ENCODE measurements around the gene AGMO.
"Not testable (repeated sequence)": the region's sequence is repeated elsewhere in the genome, so short reads cannot be mapped to it uniquely, and the experiment has no call there.

AGMO gene

DNA sequence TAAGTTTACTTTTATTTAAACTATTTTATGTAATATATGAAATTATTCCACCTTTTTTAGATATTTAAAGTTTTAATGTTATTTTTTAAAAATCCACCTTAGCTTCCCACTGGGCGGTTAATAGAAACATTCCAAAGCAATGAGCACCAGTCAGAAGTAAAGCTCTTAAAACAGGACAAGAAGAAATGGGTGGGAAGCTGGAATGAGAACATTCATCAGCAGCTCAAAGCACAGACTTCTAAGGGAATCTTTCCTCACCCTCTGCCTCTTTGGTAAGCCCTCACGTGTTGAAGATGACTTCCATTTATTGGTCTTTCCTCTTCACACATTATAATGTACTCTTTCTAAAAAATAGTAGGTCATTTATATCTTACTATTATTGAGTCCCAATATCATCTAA is 3.1 kb downstream of the AGMO start:
- DNase-seq = no peak

GRCh38 chr7:15557686-15558085 is 4.1 kb downstream of the AGMO start:
- no peak for DNase-seq

DNA sequence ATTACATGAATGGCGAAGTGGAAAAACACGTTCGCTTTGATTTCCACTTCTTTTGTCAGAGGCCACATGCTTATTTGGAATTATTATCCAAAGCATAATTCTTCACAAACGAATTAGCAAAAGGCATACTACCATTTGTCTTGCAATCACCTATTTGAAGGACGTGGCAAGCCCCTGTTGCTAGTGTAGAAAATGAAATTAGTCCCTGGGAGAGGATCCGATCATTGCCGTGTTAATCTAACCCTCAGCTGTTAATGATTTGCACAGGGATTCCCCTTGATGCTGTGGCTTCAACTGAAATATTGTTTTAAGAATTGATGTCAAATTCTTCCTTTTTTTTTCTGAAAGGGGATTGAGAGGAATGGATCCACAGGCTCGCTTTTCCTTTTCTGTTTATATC is 4.6 kb downstream of the AGMO start:
- no peak for DNase-seq

- no peak for DNase-seq
Measured at GRCh38 chr7:15556339-15557105, 5.3 kb downstream of the AGMO start.

- DNase-seq = no peak
Measured at GRCh38 chr7:15555381-15555859, 6.4 kb downstream of the AGMO start.

DNA sequence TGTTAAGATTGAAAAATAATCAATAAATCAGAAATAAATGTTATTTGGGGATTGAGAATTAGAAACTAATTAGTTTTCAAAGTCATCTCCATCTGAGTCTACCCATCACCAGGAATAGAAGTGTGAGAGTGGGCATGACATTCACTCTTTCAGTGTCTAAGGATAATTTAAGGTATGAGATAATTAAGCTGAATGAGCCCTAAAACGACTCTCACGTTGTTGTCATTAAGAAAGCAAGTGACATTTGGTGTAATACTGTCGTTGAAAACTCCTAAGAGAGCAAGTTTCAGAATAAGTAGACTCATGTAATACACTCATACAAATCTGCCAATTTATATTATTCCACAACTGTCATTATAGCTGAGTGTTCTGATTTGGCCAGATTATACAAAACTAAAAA is 7.1 kb downstream of the AGMO start:
- DNase-seq = no peak

DNA sequence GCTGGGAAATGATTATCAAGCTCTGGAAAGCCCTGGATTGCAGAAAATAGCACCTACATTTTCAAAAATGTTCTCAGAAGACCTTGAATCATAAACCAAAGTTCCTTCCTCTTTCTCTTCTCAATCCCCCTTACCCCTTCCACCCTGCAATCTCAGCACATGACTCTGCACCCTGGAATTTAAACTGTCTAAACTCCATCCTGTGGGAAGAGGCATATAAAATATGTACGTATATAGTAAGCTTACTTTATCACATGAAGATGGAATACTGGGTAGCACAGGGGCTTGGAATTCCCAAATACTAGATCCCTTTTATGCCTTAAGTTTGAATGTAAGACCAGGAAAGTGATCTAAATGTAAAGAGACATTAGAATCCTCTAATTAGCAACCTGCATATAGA is 7.7 kb downstream of the AGMO start:
- DNase-seq = no peak

GRCh38 chr7:15547320-15547719 is 14.5 kb downstream of the AGMO start:
- DNase-seq = not testable (repeated sequence)

GRCh38 chr7:15546272-15546792 is 15.5 kb downstream of the AGMO start:
- DNase-seq = no peak

DNA sequence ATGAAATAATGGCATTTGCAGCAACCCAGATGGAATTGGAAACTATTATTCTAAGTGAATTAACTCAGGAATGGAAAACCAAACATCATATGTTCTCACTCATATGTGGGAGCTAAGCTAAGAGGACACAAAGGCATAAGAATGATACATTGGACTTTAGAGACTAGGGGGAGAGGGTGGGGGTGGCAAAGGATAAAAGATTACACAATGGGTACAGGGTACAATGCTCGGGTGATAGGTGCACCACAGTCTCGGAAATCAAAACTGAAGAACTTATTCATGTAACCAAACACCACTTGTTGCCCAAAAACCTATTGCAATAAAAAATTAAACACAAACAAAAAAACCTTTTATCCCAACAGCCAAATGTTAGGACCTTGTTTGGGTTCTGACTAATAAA is 17.8 kb downstream of the AGMO start:
- DNase-seq = no peak

DNA sequence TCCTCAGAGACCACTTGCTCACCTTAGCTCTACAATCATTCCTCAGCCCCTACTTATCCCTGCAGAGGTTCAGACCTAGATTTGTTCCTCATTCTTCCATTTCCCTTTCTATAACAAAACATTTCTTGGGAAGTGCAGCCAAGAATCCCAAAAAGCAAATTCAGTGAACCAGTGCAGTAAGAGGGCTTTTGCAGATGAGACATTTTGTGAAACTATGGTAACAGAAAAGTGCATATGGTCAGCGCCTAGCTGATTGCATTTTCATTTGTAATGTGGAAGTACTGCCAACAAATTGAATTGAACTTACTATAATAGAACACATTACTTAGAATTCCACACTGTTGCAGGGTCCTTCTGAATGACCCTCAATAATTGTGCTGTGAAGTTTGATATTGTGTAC is 18.6 kb downstream of the AGMO start:
- no peak for DNase-seq

DNA sequence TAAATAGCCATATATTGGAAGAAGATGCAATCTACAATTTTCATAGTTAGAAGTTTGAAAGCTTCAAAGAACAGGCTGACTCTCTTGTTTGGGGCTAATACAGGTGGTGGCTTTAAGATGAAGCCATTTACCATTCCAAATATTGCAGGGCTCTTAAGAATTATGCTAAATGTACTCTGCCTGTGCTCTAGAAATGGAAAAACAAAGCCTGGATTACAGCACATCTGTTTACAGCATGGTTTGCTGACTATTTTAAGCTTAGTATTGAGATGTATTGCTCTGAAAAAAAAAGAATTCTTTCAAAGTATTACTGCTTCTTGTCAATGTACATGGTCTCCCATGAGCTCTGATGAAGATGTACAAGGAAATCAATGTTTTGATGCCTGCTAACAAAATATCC is 34.2 kb downstream of the AGMO start:
- DNase-seq = no peak

GRCh38 chr7:15525652-15526263 is 36.1 kb downstream of the AGMO start:
- no peak for DNase-seq

GRCh38 chr7:15524077-15524476 is 37.7 kb downstream of the AGMO start:
- DNase-seq = no peak

DNA sequence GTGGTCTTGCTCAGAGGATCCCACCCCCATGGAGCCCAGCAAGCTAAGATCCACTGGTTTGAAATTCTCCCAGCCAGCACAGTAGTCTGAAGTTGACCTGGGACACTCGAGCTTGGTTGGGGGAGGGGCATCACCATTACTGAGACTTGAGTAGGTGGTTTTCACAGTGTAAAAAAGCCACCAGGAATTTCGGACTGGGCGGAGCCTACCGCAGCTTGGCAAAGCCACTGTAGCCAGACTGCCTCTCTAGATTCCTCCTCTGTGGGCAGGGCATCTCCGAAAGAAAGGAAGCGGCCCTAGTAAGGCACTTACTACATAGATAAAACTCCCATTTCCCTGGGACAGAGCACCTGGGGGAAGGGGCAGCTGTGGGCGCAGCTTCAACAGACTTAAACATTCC is 44.0 kb downstream of the AGMO start:
- not testable (repeated sequence) for DNase-seq

- DNase-seq = no peak
Measured at GRCh38 chr7:15515252-15515651, 46.6 kb downstream of the AGMO start.

DNA sequence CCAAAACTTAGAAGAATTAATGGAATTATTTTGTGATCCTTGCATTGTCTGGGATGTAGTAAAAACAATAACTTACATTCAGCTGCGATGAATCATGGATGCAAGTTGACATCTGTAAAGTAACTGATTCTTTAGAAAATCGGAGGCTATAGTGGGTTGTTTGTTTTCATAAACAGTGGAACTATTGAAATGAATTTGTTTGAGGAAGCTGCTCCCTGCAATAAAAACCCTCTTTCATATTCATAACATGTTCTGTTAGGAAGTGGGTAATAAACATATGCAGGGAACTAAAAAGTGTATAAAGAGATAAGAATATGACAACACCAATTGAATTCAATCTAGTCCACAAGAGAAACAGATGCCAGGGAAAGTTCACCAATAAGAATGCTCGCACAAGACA is 53.6 kb downstream of the AGMO start:
- no peak for DNase-seq

- DNase-seq = no peak
Measured at GRCh38 chr7:15507708-15508107, 54.1 kb downstream of the AGMO start.

DNA sequence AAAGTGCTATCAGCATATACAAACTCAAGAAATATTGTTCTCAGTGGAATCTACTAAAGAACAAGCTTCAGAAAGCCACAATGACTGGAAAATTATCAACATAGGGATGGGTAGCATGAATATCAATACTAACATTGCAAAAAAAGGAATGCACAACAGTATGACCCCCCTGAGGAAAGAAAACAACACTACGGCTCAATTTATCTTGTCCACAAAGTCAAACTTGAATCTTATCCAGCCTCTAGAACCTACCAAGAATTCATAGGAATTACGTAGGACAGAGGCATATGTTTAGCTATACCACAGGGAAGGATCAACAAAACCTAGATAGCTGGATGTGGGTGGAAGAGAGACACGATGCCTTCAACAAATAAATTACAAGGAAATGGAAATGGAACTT is 54.6 kb downstream of the AGMO start:
- DNase-seq = no peak

GRCh38 chr7:15505761-15506160 is 56.1 kb downstream of the AGMO start:
- no peak for DNase-seq

DNA sequence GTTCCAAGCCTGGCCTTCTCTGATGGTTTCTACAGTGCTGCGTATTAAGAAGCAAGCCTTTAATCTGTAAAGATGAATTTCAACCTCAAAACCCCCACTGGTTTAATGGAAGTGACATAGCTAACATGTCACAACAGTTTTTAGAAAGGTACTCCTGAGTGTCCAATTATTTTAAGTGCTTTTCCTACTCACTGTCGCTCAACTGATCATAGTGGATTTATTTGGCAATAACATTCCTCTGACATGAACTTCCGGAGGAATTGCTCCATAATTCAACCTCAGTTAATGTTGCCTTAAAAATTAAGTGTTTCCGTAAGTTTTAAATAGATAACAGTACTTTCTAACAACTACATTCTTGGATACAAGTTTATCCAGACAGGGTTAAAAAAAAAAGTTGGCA is 57.5 kb downstream of the AGMO start:
- no peak for DNase-seq

GRCh38 chr7:15503603-15504290 is 58.1 kb downstream of the AGMO start:
- no peak for DNase-seq

DNA sequence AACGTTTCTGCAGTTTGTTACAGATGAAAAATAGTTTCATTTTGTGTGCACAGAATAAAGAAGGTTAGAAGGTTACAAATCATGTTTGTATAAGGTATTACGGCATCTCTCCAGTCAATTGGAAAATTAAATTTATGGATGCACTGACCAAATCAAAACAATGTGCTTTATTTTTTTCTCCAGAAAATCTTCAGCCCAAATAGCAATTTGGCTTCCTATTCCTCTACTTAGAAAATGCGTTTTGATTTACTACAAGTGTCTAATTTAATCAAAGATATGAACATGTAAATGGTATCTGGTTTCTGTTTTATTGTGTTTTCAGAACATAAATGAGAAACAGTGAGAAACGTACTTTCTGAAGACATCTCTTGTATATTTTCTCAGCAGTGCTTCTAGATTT is 63.4 kb downstream of the AGMO start:
- no peak for DNase-seq

DNA sequence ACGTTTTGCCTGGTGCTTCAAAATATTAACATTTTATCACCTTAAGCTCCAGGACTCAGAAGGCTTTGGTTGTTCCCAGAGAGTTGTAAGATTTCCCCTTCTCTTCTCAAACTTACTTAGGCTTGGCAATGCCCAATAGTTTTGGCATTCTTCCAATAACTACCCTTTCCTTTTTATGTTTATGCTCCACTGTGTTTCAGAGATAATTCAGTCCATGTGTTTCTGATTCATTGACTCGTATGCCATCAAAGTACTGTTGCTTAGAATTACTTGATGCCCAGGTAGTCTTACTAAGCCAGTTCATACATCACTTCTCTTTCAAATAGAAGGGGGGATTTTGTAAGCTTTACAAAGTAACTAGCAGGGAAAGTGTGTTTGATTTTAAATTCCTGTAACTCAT is 66.6 kb downstream of the AGMO start:
- no peak for DNase-seq
